SK-N-SH (cell line): Measurements from ENCODE around the gene PSMG3.

Experiments used
- JUND ChIP-seq: IDR thresholded peaks from 2 replicates; pipeline ENCODE4 v1.4.0; 2012
- TEAD4 ChIP-seq: IDR thresholded peaks from 2 replicates; pipeline ENCODE4 v1.4.0; 2012; ENCODE audit warnings: mild to moderate bottlenecking, borderline replicate concordance; ENCODE audit not compliant: insufficient read depth
- TF ChIP-seq, protein P1 (sequence below): fragments of 200-600 bp; sonication (generic); IDR thresholded peaks from 2 replicates; pipeline ENCODE4 v1.6.1; 2017; ENCODE audit warnings: antibody characterized with exemption, mild to moderate bottlenecking, moderate library complexity

- TF ChIP-seq TEAD4 (no peak), JUND (no peak)
- TF ChIP-seq, protein P1, sequence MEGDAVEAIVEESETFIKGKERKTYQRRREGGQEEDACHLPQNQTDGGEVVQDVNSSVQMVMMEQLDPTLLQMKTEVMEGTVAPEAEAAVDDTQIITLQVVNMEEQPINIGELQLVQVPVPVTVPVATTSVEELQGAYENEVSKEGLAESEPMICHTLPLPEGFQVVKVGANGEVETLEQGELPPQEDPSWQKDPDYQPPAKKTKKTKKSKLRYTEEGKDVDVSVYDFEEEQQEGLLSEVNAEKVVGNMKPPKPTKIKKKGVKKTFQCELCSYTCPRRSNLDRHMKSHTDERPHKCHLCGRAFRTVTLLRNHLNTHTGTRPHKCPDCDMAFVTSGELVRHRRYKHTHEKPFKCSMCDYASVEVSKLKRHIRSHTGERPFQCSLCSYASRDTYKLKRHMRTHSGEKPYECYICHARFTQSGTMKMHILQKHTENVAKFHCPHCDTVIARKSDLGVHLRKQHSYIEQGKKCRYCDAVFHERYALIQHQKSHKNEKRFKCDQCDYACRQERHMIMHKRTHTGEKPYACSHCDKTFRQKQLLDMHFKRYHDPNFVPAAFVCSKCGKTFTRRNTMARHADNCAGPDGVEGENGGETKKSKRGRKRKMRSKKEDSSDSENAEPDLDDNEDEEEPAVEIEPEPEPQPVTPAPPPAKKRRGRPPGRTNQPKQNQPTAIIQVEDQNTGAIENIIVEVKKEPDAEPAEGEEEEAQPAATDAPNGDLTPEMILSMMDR: no peak
Observed at GRCh38 chr7:1529383-1530116, 40.3 kb downstream of the PSMG3 start.
